Measurements from ENCODE around the gene MLANA.

The MLANA gene

GRCh38 chr9:5945112-5945511 lies 54.4 kb downstream of the MLANA start:
- TF ChIP-seq, protein P1, sequence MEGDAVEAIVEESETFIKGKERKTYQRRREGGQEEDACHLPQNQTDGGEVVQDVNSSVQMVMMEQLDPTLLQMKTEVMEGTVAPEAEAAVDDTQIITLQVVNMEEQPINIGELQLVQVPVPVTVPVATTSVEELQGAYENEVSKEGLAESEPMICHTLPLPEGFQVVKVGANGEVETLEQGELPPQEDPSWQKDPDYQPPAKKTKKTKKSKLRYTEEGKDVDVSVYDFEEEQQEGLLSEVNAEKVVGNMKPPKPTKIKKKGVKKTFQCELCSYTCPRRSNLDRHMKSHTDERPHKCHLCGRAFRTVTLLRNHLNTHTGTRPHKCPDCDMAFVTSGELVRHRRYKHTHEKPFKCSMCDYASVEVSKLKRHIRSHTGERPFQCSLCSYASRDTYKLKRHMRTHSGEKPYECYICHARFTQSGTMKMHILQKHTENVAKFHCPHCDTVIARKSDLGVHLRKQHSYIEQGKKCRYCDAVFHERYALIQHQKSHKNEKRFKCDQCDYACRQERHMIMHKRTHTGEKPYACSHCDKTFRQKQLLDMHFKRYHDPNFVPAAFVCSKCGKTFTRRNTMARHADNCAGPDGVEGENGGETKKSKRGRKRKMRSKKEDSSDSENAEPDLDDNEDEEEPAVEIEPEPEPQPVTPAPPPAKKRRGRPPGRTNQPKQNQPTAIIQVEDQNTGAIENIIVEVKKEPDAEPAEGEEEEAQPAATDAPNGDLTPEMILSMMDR (conservative IDR thresholded peaks at IDR 0.05), result no peak
- no peak overlapping the region for H3K27ac ChIP-seq

DNA sequence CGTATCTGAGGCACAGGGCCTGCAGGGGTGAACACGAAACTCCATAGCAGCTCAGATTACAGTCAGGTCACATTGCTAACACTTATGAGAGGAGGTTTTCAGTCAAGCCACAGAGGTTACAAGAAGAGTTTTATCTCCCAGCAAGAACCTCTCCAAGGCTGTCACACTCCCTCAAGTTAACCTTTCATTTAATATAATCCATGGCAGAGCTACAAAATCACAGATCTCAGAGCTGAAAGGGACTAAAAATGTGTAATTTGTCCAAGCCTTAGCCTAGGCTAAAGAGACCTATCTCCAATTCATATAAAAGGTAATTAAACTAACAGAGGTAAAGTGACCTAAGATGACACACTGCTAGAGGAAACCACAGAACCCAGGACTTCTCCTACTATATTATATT lies 57.2 kb downstream of the MLANA start:
- TF ChIP-seq, protein P1 (conservative IDR thresholded peaks at IDR 0.05), result no peak
- no peak overlapping the region for H3K27ac ChIP-seq

DNA sequence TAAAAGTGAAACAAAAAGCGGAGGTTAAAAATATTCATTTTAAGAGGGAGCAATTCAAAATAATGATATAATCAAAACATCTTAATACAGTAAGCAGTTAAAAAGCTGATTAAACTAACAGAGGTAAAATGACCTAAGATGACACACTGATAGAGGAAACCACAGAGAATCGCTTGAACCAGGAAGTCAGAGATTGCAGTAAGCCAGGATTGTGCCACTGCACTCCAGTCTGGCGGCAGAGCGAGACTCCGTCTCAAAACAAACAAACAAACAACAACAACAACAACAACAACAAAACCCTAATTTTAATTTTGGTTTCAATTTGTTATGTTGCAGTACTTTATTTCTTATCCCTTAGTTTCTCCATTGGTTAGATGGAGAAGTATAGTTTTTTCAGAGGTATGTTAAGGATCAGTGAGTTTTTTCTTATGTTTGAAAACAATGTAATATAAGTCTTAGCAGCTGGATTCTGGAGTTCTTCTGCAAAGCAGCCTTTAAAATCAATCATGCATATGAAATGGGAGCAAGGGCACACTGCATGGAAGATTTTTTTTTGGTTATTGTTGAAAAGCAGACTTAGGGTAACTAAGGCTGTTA lies 58.5 kb downstream of the MLANA start:
- peak overlapping the region; percentile 7; the same call in 1 of the 2 replicates for H3K27ac ChIP-seq
- TF ChIP-seq, protein P1 (conservative IDR thresholded peaks at IDR 0.05), result no peak

GRCh38 chr9:5950261-5950660 lies 59.6 kb downstream of the MLANA start:
- TF ChIP-seq, protein P1 (conservative IDR thresholded peaks at IDR 0.05), result no peak
- H3K27ac ChIP-seq, result no peak overlapping the region

- no peak overlapping the region for H3K27ac ChIP-seq
- TF ChIP-seq, protein P1 (conservative IDR thresholded peaks at IDR 0.05), result no peak
Measured at GRCh38 chr9:5951686-5952211, 61.1 kb downstream of the MLANA start.

DNA sequence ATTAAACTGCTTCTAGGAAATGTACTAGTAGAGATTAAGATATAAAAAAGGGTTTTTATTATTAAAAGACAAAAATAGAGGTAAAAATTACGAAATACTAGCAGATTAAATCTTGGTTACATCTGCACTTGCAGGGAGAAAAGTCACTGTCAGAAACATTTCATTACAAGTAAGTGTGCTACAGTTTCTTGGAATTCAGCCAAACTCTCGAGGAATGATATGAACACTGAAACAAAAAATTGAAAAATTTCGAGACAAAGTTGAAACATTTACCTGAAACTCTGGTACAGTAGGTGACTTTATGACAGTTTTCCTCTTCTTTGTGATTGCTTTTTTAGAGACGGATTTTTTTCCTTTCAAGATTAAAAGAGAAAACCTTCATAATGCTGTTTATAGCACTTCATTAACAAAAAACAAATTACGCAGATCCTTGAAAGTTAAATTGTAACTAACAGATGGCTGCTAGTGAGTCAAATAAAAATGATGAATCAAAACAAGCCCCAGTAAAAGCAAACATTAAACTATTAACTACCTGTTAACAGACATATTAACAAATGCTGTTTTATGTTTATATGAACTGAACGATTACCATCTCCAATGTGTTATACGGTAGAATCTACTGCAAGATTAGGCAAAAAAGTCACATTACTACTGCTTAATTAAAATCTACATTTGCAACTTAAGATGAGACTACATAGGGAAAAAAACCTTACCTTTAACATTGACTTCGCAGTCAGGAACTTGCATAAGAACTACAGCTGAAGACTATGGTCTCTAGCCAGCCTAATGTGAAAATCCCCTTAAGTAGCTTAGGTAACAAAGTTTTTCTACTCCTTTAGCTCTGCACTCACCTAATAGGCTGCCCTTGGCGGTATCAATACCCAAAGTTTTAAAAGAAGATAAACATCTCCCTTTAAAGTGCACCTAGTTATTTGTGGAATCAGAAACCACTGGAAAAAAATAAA lies 63.3 kb downstream of the MLANA start:
- TF ChIP-seq, protein P1 (conservative IDR thresholded peaks at IDR 0.05), result no peak
- peak overlapping the region; percentile 71 for H3K27ac ChIP-seq

DNA sequence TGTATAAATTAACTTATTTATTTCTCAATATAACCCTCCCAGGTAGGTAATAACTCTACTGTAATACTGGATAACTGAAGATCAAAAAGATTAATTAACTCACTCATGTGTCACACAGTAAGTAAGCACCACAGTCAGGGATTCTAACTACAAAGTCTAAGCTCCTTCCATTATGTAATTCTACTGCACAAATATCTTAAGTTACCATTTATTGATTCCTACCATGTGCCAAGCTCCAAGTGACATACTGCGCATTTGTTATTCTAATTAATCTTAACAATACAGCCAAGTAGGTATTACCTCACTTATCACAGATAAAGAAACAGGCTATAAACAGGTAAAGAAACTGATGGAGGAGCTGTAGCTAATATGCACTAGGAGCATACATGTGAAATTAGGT lies 66.5 kb downstream of the MLANA start:
- TF ChIP-seq, protein P1 (conservative IDR thresholded peaks at IDR 0.05), result no peak
- no peak overlapping the region for H3K27ac ChIP-seq

All from VCaP (cell line).